Activated CD4-positive, CD25-positive, alpha-beta regulatory T cell (primary cell): ENCODE measurements around the gene TPST1.
"Not testable (repeated sequence)": the region's sequence is repeated elsewhere in the genome, so short reads cannot be mapped to it uniquely, and the experiment has no call there.

Experiments
- DNase-seq, 4 experiments: peaks; one replicate each; lab custom pipeline; 2025; lab: John Stamatoyannopoulos, UW

The TPST1 gene

DNA sequence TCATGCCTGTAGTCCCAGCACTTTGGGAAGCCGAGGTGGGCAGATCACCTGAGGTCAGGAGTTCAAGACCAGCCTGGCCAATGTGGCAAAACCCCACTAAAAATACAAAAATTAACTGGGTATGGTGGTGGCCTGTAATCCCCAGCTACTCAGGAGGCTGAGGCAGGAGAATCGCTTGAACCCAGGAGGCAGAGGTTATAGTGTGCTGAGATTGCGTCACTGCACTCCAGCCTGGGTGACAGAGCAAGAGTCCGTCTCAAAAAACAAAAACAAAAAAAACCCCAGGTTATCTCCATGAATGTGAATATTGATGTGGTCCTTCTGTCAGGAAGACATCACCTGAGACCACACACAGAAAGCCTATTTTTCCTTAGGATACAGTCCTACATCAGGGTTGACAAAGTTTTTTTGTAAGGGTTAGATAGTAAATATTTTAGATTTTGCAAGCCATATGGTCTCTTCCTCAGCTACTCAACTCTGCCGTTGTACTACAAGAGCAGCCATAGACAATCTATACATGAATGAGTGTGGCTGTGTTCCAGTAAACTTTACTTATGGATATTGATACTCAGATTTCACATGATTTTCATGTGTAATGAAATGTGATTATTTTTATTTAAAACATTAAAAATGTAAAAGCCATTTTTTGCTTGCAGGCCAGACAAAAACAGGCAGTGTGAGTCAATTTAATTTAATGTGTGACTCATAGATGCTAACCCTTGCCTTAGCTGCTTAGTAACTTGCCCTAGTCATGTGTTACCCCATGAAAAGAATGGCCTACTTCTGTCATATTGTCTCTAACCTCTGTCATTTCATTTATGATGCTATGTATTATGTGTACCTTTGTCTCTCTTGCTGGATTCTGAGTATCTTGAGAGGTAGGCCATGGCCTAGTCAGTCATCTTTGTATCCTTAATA lies 78.1 kb downstream of the TPST1 start:
- no peak for DNase-seq

DNA sequence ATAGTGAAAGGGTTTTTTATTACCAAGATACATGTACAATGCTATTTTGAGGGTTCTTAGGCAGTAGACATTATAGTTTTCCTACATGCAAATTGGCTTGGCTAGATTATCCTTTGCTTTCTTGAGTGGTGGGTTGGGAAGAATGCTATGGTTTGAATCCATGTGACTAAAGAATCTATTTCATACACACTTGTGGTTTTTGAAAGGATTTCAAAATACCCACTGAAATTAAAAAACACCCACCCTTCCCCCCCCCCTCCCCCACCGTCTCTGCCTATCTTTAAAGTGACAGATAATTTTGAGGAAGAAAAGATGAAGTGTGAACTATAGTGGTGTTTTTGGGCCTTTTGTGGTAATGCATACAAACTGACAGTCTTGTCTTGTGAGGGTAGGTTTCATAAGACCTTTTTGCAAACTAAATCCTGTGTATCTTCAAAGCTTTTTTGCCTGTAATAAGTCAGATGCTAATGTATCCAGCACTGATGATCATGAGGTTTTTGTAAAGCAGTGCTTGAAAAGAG lies 90.9 kb downstream of the TPST1 start:
- no peak for DNase-seq

- no peak for DNase-seq
Observed at GRCh38 chr7:66296557-66296956, 91.4 kb downstream of the TPST1 start.

DNA sequence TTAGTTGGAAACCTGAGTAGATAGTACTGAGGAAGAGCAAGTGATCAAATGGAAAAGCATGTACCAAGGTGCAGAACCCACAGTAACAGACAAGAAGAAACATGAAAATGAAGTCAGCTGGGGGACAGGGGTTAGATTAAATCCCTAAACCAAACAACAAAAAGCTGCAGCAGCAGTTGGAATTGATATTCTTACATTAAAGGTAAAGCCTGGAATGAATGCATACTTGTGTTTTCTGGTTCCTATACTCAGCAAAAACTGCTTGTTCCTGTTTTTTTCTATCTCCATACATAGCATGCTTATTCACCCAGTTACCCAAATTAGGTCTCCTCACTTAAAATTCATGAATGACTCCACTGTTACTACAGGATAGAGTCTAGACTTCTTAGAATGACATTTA lies 92.4 kb downstream of the TPST1 start:
- DNase-seq: no peak

DNA sequence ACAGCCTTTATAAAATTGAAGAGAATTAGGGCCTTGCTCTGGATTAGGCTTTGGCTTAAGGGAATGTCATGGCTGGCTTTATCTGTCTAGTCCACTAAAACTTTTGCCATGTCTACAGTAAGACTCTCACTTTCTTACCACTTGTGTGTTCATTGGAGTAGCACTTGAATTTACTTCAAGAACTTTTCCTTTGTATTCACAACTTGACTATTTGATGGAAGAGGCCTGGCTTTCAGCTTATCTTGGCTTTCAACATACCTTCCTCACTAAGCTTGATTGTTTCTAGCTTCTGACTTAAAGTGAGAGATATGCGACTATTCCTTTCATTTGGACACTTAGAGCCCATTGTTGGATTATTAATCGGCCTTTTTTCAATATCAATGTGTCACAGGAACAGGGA lies 96.1 kb downstream of the TPST1 start:
- DNase-seq: no peak

DNA sequence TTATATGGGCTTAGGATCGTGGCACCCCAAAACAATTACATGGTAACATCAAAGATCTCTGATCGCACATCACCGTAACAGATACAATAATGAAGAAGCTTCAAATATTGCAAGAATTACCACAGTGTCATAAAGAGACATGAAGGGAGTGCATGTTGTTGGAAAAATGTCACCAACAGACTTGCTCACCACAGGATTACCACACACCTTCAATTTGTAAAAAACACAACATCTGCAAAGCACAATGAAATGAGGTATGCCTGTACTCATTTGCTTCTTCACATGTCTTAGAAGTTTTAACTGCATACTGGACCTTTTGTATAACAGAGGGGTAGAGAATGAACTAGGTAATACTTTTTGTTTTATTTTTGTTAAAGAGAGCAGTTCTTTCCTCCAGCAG lies 96.6 kb downstream of the TPST1 start:
- DNase-seq: no peak

DNA sequence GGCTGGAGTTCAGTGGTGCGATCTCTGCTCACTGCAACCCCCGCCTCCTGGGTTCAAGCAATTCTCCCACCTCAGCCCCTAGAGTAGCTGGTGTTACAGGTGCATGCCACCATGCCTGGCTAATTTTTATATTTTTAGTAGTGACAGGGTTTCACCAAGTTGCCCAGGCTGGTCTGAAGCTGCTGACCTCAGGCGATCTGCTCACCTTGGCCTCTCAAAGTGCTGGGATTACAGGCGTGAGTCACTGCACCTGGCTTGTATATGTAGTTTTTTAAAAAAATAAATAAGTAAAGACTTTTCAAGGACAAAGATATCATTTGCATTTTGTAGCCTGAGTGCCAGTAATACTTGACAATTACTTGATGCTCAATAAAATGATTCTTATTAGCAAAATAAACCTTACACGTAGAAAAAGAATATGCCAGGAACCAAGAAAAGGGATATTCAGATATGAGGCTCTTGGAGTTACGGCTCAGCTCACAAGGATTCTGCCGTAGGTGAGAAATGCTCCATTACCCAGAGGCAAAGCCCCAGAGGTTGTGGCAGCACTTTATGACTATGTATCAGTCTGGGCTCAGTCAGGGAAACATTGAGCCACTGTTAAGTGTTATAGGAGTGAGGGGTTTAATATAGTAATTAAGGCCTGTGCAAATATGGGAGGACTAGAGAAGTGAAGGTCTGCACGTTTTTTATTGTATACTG lies 98.5 kb downstream of the TPST1 start:
- no peak for DNase-seq

GRCh38 chr7:66304536-66304935 lies 99.4 kb downstream of the TPST1 start:
- DNase-seq: no peak

DNA sequence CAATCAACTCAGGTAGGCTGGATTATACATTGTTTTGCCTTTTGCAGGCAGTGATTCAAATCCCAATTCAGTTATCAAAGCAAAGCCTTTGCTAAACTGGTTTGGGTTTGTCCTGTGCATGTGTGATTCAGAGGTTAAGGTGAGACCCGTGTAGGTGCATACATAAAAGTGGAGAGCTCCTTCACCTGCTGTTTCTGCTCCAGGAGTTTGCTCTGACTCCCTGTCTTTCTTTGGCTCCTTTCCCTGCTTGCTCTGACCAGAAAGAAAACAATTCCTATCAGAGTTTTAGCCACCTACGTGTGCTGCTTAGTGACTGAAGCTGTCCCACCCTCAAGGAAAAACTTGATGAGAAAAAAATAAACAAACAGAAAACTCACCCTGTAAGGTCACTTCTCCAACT lies 101.1 kb downstream of the TPST1 start:
- DNase-seq: no peak

DNA sequence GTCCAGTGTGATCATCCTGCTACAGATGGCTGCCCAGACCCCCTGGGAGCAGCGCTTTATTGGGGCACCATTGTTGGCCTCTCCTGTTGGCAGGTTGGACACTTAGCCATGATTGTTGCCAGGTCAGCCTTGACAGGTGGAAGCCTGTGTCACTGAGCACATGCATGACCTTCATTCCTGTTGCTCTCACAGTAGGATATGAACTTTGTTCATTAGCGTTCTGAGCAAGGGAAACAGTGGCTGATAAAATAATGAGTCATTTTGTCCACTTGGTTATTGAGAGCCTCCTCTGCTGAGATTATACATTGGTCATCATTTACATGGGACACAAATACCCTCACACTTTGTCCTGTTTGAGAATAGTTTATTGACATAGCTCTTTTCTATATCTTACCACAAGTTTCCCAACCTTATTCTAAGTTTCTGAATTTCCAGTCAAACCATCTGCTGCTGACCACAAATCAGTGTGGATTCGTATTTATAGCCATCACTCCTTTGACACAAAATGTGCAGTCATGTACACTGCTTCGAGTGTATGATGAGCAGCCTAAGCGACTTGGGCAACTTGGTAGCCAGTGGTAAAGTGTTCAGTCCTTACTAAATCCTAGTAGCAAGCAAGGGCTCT lies 102.6 kb downstream of the TPST1 start:
- no peak for DNase-seq

DNA sequence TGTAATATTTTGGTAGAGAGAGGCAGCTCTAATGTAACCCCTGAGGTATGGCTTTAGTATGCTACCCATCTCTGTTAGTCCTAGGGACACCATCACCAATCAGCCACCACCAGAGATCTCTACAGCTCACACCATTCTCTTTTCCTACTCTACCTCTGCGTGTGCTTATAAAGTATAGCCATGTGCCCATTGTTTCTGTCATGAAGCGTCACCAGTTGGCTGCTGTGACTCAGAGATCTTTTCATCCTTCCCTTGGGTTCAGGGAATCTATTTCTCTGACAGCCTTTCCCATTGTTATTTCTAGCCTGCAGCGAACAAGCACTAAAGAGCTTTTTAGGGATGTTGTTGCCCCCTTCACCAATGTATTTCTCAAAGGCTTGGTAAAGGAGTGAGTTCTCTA lies 103.3 kb downstream of the TPST1 start:
- DNase-seq: no peak

- no peak for DNase-seq
Observed at GRCh38 chr7:66310620-66311019, 105.5 kb downstream of the TPST1 start.

GRCh38 chr7:66313886-66314568 lies 108.9 kb downstream of the TPST1 start:
- no peak for DNase-seq

- DNase-seq: no peak
Observed at GRCh38 chr7:66315192-66315591, 110.1 kb downstream of the TPST1 start.

DNA sequence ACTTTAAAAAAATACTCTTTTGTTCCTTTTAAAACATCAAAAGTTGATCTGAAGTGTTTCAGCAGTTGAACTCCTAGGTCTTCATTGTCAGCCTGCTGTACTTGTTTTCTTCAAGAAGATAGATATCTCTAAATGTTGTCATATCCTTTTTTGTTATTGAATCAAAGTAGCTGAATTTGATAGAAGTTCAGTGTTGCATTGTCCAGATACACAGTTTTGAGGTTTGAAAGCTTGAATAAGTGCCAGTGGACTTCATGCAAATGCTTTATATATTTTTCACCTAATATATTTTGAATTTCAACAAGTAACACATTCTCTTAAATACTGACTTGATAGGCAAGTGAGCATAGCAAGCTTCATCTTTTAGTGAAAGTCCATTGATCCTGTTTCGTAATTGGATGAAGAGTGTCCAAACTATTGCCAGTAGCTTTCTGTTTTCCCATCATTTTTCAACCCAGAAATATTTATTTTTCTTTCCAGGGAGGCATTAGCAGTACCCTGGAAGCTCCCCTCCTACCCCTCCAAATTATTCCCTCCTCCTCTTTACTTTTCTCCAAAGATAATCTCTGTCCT lies 114.4 kb downstream of the TPST1 start:
- no peak for DNase-seq

DNA sequence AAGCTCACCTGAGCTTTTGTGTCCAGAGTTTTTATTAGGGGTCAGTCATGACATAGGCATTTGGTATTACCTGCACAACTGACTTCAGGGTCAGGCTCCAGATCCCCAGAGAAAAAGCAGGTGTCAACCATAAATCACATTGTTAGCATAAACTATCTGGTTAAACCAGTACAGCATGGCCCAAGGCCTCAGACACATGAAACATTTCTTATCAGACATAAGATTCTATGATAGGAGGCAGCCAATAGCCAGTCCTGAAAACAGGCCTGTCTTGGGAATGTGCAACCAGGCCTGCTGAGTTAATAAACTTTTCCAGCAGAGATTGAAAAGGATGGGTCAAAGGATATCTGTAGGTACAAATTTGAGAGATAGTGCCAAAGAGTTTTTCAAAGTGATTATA lies 116.1 kb downstream of the TPST1 start:
- no peak for DNase-seq

GRCh38 chr7:66323114-66323796 lies 118.1 kb downstream of the TPST1 start:
- no peak for DNase-seq

GRCh38 chr7:66324985-66325384 lies 119.9 kb downstream of the TPST1 start:
- not testable (repeated sequence) for DNase-seq

GRCh38 chr7:66326501-66327215 lies 121.5 kb downstream of the TPST1 start:
- DNase-seq: no peak

- no peak for DNase-seq
Observed at GRCh38 chr7:66330961-66331360, 125.8 kb downstream of the TPST1 start.
